Activated T-helper 17 cell treated with anti-CD3 and anti-CD28 coated beads, Interleukin-2, amount 50 U/mL, for 72 hours (primary cell): Measurements from ENCODE around the gene IGFALS. TPM values are rescaled to one million over a fixed set of nuclear protein-coding genes. Genes with fewer than 3 reads are reported as not detected.

Experiments
- ATAC-seq: fragments of 150-1000 bp; cut with Tn5 transposase; replicated peaks from 2 replicates; pipeline ENCODE4 v1.10.0; 2021; ENCODE audit warnings: mild to moderate bottlenecking, moderate library complexity
- H3K27ac Mint-ChIP-seq: one replicate; pipeline ENCODE4 v1.8.0; 2022; ENCODE audit warnings: mixed read lengths
- H3K27me3 Mint-ChIP-seq: one replicate; pipeline ENCODE4 v1.8.0; 2022; ENCODE audit warnings: mixed read lengths
- H3K36me3 Mint-ChIP-seq: one replicate; pipeline ENCODE4 v1.8.0; 2022; ENCODE audit warnings: low read depth, mild to moderate bottlenecking, mixed read lengths
- H3K4me1 Mint-ChIP-seq: one replicate; pipeline ENCODE4 v1.8.0; 2022; ENCODE audit warnings: mixed read lengths
- H3K4me3 Mint-ChIP-seq: one replicate; pipeline ENCODE4 v1.8.0; 2022; ENCODE audit warnings: mild to moderate bottlenecking, mixed read lengths
- H3K9me3 Mint-ChIP-seq: one replicate; pipeline ENCODE4 v1.8.0; 2022; ENCODE audit warnings: mixed read lengths
- total RNA-seq, 2 donors: library from RNA; stranded (reverse); gene quantifications; one replicate each; pipeline ENCODE4 v1.2.3, GENCODE V29; 2022

IGFALS gene
- total RNA-seq, 2 donors from 2014 or later: 0.13 to 0.15 TPM

DNA sequence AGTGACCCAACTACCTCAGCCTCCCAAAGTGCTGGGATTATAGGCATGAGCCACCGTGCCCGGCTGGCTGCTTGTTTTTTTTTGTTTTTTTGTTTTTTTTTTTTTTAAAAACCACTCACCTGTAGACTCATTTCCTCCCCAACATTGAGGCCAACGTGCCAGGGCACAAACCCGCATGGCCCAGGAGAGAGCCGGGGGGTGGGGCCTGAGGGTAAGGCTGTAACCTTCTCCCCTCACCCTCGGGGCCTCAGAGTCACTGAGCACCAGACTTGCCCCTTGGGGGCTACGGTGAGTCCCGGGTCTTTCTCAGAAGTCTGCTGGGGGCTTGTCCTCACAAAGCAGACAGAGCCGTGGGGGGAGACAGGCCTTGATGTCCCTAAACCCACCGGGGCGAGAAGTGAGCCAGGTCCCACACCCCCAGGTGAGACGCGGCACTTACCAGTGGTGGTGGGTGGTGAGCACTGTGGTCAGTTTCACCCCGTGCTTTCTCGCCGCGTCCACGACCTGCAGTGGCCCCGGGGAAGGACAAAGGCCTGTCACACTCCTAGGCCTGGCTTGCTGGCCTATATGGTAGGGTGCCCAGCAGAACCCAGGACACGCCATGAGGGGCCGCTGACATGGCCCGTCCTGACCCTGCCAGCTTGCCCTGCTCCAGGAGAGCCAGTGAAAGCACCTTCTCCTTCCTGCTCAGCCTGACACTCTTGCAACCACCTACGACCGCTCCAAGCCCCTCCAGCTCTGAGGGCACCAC is 28.5 kb upstream of the IGFALS start:
- no peak overlapping the region for H3K27ac Mint-ChIP-seq
- H3K4me3 Mint-ChIP-seq: no peak overlapping the region
- H3K27me3 Mint-ChIP-seq: no peaks in the 10 kb centered on the region
- peaks cover 16% of the 10 kb centered on the region for H3K36me3 Mint-ChIP-seq
- no peak for ATAC-seq
- no peaks in the 10 kb centered on the region for H3K9me3 Mint-ChIP-seq
- H3K4me1 Mint-ChIP-seq: peaks cover 5% of the 10 kb centered on the region

DNA sequence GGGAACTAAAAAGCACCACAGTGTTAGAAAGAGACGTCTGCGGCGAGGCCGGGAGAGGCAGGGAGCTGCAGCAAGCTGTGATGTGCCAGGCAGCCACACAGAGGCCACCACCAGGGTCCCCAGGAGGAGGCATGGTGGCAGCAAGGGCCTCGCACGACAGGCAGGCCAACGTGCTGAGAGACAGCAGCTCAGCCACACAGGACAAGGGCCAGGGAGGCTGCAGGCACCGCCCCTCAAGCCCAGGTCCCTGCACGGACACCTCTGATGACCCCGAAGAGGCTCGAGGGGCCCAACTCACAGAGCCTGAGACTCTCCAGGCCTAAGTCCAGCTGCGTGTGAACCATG is 27.4 kb upstream of the IGFALS start:
- no peak for ATAC-seq
- Mint-ChIP-seq H3K27ac (no peak overlapping the region), H3K4me1 (peaks cover 5% of the 10 kb centered on the region), H3K9me3 (no peaks in the 10 kb centered on the region), H3K36me3 (peaks cover 12% of the 10 kb centered on the region), H3K27me3 (no peaks in the 10 kb centered on the region), H3K4me3 (no peak overlapping the region)

DNA sequence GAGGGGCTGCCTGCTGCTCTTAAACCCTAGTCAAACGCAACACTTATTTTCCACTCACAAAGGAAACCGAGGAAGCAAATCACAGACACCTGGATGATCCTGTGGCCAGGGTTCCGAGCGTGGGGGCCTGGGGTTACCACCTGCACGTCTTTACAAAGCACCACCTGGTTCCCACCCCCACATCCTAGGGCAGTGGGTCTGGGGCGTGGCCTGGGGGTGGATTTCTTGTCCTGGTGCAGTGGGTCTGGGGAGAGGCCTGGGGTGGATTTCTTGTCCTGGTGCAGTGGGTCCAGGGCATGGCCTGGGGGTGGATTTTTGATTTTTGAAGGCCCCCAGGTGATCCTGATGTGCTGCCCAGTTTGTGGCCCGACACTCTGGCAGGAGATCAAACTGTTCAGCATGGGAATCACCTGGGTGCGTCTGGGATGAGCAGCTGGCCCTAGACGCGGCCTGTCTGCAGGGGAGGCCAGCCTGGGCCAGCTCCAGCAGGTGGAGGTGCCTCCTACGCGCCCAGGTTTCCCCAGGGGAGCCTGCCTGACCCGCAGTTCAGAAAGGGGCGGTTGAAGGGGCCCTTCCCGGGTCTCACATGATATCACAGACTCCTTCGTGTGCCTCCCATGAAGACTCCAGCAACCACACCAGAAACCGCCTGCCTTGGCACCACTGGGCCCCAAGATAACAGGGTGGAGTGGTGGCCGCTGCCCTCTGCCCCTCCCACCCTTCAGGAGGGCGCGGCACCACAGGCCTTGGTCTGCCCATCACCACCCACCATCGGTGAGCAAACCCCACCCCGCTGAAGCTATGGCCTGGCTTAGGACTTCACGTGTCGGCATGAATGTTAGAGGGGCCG is 26.8 kb upstream of the IGFALS start:
- Mint-ChIP-seq H3K36me3 (peaks cover 16% of the 10 kb centered on the region), H3K4me1 (peaks cover 5% of the 10 kb centered on the region), H3K9me3 (no peaks in the 10 kb centered on the region), H3K27me3 (no peaks in the 10 kb centered on the region), H3K27ac (no peak overlapping the region), H3K4me3 (no peak overlapping the region)
- ATAC-seq: no peak

DNA sequence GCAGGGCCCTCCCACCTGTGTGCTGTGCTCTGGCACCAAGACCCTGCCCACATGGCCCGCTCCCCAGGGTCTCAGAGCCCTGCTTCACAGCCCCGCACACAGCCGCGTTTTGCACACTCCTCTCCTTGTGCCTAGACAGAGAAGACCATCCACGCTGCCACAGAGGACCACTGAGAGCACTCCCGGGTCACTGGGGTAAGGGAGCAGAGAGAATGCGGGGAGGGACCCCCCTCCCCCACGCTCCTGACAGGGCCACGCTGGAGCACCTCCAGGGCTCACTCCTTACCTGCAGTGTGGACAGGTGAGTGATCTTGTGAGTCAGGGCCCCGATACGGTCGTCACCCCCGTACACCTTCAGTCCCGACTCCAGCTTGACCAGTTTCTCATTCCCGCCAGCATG is 26.1 kb upstream of the IGFALS start:
- no peak overlapping the region for H3K4me3 Mint-ChIP-seq
- no peak overlapping the region for H3K27ac Mint-ChIP-seq
- peaks cover 3% of the 10 kb centered on the region for H3K4me1 Mint-ChIP-seq
- H3K36me3 Mint-ChIP-seq: peaks cover 20% of the 10 kb centered on the region
- H3K9me3 Mint-ChIP-seq: no peaks in the 10 kb centered on the region
- no peaks in the 10 kb centered on the region for H3K27me3 Mint-ChIP-seq
- ATAC-seq: no peak

DNA sequence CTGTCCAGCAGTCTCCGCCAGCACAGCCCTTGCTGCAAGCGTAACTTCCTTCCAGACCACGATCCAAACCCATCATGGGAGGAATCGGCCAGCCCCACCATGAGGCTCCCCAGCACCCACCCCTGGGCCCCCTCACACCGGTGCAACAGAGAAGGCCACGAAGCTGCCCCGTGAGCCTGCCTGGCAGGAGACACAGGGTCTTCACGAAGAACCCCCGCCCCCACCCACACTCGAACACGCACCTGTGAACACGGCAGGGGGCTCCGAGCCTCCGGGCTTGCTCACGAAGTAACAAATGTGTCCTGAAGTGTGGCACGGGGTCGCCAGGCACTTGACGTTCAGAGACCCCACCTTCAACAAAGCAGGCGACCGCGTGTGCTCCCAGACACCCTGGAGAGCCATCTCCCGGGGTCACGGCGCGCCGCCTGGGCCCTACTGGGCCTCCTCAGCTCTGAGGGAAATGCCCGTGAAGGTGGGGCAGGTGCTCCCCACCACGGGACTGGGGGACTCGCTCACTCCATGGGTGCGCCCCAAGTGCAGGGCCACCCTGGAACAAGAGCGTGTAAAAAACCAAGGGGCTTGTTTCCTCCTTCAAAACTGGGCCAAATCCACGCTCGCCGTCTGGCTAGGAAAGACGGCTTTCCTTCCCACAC is 25.5 kb upstream of the IGFALS start:
- Mint-ChIP-seq H3K36me3 (peaks cover 23% of the 10 kb centered on the region), H3K4me1 (no peaks in the 10 kb centered on the region), H3K9me3 (no peaks in the 10 kb centered on the region), H3K4me3 (no peak overlapping the region), H3K27me3 (no peaks in the 10 kb centered on the region), H3K27ac (no peak overlapping the region)
- ATAC-seq: no peak

DNA sequence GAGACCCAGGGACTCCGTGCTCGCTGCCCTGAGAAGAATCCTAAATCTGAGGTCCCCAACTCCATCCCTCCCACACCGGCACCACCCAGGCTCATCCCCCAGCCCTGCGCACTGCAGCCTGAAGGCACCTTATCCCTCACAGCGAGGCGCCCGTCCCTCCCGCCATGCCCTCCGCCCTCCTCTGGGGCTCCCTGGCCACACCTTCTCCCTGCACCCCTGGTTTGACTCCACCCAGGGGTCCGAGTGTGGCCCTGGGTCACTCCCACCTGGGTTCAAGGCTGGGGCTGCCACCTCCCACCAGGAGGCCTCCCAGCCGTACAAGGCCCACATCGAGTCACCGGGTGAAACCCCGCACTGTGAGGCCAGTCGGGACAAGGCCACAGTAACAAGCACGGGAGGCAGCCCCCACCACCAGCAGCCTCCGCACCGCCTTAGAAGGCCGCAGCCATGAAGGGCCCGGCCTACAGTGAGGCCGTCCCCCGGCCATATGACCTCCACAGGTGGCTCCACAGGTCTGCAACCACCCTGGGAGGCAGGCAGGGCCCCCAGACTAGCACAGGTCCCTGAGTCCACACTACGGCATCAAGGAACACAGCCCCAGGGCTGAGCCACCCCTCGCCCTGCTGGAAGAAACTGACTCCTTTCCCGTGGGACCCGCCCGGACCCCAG is 24.8 kb upstream of the IGFALS start:
- H3K9me3 Mint-ChIP-seq: no peaks in the 10 kb centered on the region
- no peak for ATAC-seq
- H3K27me3 Mint-ChIP-seq: no peaks in the 10 kb centered on the region
- H3K4me3 Mint-ChIP-seq: no peak overlapping the region
- H3K36me3 Mint-ChIP-seq: peaks cover 30% of the 10 kb centered on the region
- peaks cover 5% of the 10 kb centered on the region for H3K4me1 Mint-ChIP-seq
- no peak overlapping the region for H3K27ac Mint-ChIP-seq

DNA sequence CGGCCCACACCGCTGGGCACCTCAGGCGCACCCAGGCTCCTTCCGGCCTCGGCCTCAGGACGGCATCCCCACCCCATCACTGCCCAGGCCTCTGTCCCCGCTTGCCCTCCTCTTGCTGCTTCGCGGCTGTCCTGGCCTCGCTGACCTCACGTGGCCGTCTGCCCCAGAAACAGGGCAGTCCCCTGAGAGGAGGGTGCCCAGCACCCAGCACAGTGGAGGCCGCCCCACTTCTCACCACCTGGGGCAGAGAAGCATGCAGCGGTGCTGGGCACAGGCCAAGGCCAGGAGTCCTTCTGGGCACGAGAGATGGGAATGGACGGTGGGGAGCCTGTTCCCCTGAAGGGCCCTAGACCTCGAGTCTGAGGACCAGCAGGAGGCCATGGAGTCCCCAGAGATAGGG is 24.2 kb upstream of the IGFALS start:
- H3K4me1 Mint-ChIP-seq: peaks cover 9% of the 10 kb centered on the region
- H3K4me3 Mint-ChIP-seq: no peak overlapping the region
- H3K9me3 Mint-ChIP-seq: no peaks in the 10 kb centered on the region
- no peaks in the 10 kb centered on the region for H3K27me3 Mint-ChIP-seq
- no peak overlapping the region for H3K27ac Mint-ChIP-seq
- ATAC-seq: no peak
- H3K36me3 Mint-ChIP-seq: peaks cover 30% of the 10 kb centered on the region

DNA sequence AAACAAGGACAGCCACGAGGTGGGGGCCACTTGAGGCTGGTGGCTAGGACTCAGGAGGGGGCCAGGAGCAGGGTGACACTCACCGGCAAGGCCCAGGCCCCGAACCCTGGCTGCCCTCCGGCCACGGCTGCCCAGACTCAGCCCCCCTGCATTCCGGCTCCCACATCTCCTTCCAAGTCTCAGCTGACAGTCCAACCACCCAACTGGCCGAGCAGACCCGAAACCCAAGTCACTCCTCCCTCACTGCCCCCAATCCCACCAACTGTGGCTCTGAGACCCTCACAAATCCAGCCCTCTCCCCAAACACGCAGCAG is 23.7 kb upstream of the IGFALS start:
- no peak overlapping the region for H3K4me3 Mint-ChIP-seq
- H3K9me3 Mint-ChIP-seq: no peaks in the 10 kb centered on the region
- no peaks in the 10 kb centered on the region for H3K27me3 Mint-ChIP-seq
- no peak for ATAC-seq
- H3K27ac Mint-ChIP-seq: no peak overlapping the region
- peaks cover 9% of the 10 kb centered on the region for H3K4me1 Mint-ChIP-seq
- H3K36me3 Mint-ChIP-seq: peaks cover 30% of the 10 kb centered on the region

DNA sequence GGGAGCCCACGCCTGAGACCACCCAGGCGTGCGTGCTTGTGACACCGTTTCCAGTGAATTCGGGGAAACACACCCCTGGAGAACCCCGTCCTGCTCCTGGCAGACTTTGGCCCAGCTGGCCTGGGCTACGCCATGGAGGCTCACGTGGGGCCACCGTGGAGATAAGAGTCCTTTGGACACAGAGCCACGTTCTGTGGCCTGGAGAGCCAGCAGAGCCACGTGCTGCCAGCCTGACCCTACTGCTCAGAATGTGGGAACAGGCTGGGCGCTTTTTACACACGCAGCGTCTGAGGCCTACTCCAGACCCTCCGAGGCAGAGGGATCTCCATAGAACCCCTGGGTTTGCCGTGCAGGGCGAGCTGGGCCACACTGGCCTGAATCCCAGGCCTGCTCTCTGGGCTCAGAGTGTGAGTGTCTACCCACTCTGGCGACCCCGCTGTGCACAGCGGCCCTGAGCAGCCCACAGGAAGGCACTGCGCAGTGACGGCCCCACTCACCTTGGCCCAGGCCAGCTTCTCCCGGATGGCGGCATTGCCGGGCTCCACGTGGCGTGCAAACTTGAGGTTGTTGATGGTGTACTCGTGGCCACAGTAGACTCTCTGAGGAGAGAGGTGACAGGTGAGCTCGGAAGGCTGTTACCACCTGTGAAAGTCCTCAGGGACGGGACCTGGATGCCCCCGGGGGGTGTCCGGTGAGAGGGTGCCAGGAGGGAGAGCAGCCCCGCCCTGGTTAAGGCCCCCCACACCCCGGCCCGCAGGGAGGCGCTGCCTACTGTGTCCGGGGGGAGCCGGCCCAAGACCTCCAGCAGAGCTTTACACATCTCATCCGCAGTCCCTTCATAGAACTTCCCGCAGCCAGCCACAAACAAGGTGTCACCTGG is 23.1 kb upstream of the IGFALS start:
- Mint-ChIP-seq H3K4me3 (no peak overlapping the region), H3K27ac (no peak overlapping the region), H3K36me3 (peaks cover 30% of the 10 kb centered on the region), H3K4me1 (peaks cover 9% of the 10 kb centered on the region), H3K27me3 (no peaks in the 10 kb centered on the region), H3K9me3 (no peaks in the 10 kb centered on the region)
- ATAC-seq: no peak

DNA sequence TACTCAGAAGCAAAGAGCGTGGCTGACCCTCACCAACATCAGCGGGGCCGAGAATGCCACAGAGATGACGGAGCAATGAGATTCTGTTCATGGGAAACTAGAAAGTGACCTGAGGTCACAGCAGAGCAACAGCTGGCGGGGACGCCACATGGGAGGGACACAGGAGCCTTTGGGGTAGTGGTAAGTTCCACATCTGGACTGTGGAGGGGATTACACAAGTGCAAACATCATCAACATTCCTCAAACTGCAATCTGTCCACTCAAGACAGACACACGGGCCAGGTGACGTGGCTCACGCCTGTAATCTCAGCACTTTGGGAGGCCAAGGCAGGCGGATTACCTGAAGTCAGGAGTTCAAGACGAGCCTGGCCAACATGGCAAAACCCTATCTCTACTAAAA is 22.0 kb upstream of the IGFALS start:
- no peak for ATAC-seq
- Mint-ChIP-seq H3K27ac (no peak overlapping the region), H3K4me3 (no peak overlapping the region), H3K27me3 (no peaks in the 10 kb centered on the region), H3K4me1 (peaks cover 9% of the 10 kb centered on the region), H3K36me3 (peaks cover 30% of the 10 kb centered on the region), H3K9me3 (no peaks in the 10 kb centered on the region)

DNA sequence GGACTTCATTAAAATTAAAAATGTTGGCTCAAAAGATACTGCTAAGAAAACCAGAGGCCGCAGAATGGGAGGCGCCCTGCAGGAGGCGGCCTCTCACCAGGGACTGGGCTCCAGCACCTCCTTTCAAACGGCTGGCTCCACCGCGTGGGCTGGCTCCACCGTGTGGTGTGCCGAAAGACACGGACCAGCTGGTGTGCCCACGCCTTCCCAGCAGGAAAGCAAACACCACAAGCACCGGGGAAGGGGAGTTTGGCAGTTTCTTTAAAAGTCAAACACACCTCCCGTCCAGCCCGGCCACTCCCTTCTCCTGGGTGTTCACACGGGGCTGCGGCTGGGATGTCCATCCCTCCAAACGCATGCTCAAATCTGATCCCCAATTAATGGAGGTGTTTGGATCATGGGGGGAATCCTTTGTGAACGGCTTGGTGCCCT is 19.2 kb upstream of the IGFALS start:
- Mint-ChIP-seq H3K4me1 (peaks cover 9% of the 10 kb centered on the region), H3K27me3 (no peaks in the 10 kb centered on the region), H3K27ac (peak overlapping the region; percentile 77), H3K9me3 (no peaks in the 10 kb centered on the region), H3K4me3 (peak overlapping the region; percentile 20), H3K36me3 (peaks cover 41% of the 10 kb centered on the region)
- peak; percentile 96 for ATAC-seq

DNA sequence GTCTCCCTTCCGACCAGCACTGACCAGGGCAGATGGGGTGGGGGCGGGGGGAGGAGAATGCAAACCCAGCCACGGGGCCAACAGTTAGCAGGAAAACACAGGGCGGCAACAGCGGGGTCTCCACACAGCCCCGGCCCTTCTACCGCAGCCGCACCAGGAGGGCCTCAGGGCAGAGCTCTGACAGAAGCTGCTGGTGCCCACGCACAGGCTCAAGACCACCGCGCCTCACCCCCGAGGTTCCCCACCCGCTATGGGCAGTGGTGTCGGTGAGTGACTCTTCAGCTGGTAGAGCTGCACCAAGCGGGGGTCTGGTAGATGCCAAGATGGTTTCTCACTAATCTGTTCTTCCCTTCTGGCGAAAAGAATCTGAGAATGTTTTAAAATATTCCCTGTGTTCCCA is 17.0 kb upstream of the IGFALS start:
- no peak overlapping the region for H3K27ac Mint-ChIP-seq
- no peaks in the 10 kb centered on the region for H3K27me3 Mint-ChIP-seq
- H3K4me1 Mint-ChIP-seq: peaks cover 9% of the 10 kb centered on the region
- no peak for ATAC-seq
- H3K36me3 Mint-ChIP-seq: peaks cover 52% of the 10 kb centered on the region
- no peaks in the 10 kb centered on the region for H3K9me3 Mint-ChIP-seq
- no peak overlapping the region for H3K4me3 Mint-ChIP-seq

DNA sequence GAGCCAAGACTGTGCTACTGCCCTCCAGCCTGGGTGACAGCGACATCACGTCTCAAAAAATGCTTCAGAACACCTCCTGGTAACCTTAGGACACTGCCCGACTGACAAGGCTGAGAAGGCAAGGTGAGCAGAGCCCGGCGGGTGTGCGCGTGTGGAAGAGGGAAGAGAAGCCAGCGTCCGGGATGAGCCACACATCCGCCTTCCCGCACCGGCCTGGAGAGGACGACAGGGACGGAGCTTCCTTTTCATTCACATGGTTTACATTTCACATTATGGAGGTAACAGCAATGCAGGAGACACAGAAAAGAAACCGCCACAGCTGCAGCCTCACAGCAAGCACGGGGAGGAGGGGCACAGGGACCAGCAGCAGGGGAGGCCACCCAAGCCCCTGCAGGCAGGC is 16.6 kb upstream of the IGFALS start:
- H3K36me3 Mint-ChIP-seq: peaks cover 52% of the 10 kb centered on the region
- no peak overlapping the region for H3K27ac Mint-ChIP-seq
- no peak overlapping the region for H3K4me3 Mint-ChIP-seq
- no peaks in the 10 kb centered on the region for H3K9me3 Mint-ChIP-seq
- peaks cover 9% of the 10 kb centered on the region for H3K4me1 Mint-ChIP-seq
- ATAC-seq: no peak
- no peaks in the 10 kb centered on the region for H3K27me3 Mint-ChIP-seq

DNA sequence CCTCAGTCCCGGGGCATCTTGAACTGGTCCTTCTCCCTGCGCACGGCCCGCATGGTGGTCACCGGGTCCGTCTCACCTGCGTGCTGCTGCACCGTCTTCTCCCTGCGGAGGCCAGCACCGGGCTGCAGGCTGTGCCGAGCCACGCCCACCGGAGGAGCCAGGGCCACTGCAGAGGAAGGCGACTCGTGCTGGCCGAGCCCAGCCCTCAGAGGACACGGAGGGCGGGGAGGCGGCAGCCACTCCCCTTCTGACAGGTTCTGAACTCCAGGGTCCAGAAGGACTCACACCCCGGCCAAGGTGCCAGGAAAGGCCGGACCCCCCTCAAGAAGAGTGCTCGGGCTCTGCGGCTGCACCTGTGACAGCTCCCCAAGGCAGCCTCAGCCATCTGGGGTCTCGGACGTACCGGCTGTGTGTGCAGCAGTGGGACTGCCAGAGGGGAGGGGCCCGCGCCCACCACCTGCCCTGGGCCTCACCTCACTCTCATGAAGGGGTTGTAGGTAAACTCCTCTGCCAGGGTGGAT is 15.8 kb upstream of the IGFALS start:
- Mint-ChIP-seq H3K27ac (no peak overlapping the region), H3K9me3 (no peaks in the 10 kb centered on the region), H3K27me3 (no peaks in the 10 kb centered on the region), H3K4me3 (no peak overlapping the region), H3K36me3 (peaks cover 53% of the 10 kb centered on the region), H3K4me1 (peaks cover 9% of the 10 kb centered on the region)
- no peak for ATAC-seq
